Measurements from ENCODE around the gene FERD3L. TPM values are rescaled to one million over a fixed set of nuclear protein-coding genes. Genes with fewer than 3 reads are reported as not detected.

Gene FERD3L
- total RNA-seq, 1 donor from 2014 or later = not detected

DNA sequence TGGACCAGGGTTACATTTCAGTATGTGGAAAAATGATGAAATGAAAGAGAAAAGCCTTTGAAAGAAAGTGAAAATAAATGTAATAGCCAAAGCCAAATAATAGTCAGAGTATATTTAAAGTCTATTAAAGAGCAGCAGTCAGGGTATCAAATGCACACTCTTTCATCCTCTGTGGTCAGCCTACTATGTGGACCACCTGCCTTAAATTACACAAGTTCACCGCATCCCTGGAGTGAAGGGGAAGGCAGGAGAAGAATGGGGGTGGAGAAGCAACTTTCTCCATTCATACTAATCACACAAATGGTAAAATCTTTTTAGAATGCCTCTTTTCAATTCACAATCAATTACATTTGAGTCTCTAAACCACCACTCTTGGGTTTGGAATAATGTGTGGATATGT lies 43.7 kb downstream of the FERD3L start:
- H3K27me3 Mint-ChIP-seq = peaks cover 48% of the 10 kb centered on the region
- DNase-seq = no peak
- no peak for ATAC-seq (ENCODE audit: low read depth)
- H3K9me3 Mint-ChIP-seq = no peaks in the 10 kb centered on the region
- CTCF ChIA-PET = interaction anchor here (0.9 kb wide), 1 partner anchor 1332 kb away, joined by 3 read pairs; no protein-coding TSS in a partner anchor
- H3K4me1 Mint-ChIP-seq = peaks cover 11% of the 10 kb centered on the region
- POLR2A ChIA-PET = no interaction called here
- intact Hi-C loops (cut with micrococcal nuclease) = no loop called here
- TF ChIP-seq, protein P1, sequence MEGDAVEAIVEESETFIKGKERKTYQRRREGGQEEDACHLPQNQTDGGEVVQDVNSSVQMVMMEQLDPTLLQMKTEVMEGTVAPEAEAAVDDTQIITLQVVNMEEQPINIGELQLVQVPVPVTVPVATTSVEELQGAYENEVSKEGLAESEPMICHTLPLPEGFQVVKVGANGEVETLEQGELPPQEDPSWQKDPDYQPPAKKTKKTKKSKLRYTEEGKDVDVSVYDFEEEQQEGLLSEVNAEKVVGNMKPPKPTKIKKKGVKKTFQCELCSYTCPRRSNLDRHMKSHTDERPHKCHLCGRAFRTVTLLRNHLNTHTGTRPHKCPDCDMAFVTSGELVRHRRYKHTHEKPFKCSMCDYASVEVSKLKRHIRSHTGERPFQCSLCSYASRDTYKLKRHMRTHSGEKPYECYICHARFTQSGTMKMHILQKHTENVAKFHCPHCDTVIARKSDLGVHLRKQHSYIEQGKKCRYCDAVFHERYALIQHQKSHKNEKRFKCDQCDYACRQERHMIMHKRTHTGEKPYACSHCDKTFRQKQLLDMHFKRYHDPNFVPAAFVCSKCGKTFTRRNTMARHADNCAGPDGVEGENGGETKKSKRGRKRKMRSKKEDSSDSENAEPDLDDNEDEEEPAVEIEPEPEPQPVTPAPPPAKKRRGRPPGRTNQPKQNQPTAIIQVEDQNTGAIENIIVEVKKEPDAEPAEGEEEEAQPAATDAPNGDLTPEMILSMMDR (IDR thresholded peaks at IDR 0.05) = no peak
- H3K36me3 Mint-ChIP-seq (ENCODE audit: low read depth) = no peaks in the 10 kb centered on the region
- H3K4me3 Mint-ChIP-seq = no peak overlapping the region
- H3K27ac Mint-ChIP-seq = no peak overlapping the region

DNA sequence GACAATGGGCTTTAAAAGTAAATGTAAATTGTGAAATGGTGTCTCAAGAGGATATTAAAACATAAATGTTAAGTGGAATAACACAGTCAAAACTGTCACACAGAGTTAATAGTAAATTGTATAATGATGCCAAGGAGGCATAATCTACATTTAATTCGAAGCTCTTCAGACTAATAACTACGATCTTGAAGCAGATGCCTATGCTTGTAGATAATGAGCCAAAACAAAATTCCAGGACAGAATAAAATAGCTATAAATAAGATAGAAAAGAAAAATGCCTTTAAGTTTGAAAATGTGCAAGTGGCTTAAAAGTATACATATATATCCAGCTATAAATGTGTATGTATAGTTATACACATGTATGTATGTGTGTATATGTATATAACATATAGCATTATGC lies 45.3 kb downstream of the FERD3L start:
- no peak overlapping the region for H3K4me3 Mint-ChIP-seq
- no peak overlapping the region for H3K27ac Mint-ChIP-seq
- intact Hi-C loops (cut with micrococcal nuclease) = no loop called here
- ATAC-seq (ENCODE audit: low read depth) (no peak), DNase-seq (no peak)
- H3K27me3 Mint-ChIP-seq = peaks cover 40% of the 10 kb centered on the region
- TF ChIP-seq, protein P1 (IDR thresholded peaks at IDR 0.05) = no peak
- POLR2A ChIA-PET = no interaction called here
- CTCF ChIA-PET = no interaction called here
- peaks cover 1% of the 10 kb centered on the region for H3K4me1 Mint-ChIP-seq
- no peaks in the 10 kb centered on the region for H3K36me3 Mint-ChIP-seq (ENCODE audit: low read depth)
- no peaks in the 10 kb centered on the region for H3K9me3 Mint-ChIP-seq

DNA sequence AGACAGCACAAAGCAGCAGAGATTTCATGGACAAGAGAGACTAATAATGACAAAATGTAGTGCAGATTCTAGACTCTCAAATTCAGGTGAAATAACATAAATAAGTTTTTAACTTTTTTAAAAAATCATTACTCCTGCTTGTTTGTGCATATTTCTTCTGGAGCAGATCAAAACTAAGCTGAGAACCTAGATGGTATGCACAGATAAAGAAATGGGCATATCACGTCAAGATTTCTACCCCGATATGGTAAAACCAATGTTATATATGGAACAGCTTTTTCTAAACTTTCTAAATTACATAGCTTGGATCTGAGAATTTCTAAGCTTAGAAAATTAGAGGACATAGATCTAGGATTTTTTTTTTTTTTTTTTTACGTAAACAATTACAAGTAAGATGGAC lies 46.0 kb downstream of the FERD3L start:
- intact Hi-C loops (cut with micrococcal nuclease) = no loop called here
- no peak overlapping the region for H3K4me3 Mint-ChIP-seq
- H3K27me3 Mint-ChIP-seq = peaks cover 36% of the 10 kb centered on the region
- TF ChIP-seq, protein P1 (IDR thresholded peaks at IDR 0.05) = no peak
- CTCF ChIA-PET = no interaction called here
- no peak for ATAC-seq (ENCODE audit: low read depth)
- DNase-seq = no peak
- H3K36me3 Mint-ChIP-seq (ENCODE audit: low read depth) = no peaks in the 10 kb centered on the region
- POLR2A ChIA-PET = no interaction called here
- H3K4me1 Mint-ChIP-seq = no peaks in the 10 kb centered on the region
- no peaks in the 10 kb centered on the region for H3K9me3 Mint-ChIP-seq
- H3K27ac Mint-ChIP-seq = no peak overlapping the region

DNA sequence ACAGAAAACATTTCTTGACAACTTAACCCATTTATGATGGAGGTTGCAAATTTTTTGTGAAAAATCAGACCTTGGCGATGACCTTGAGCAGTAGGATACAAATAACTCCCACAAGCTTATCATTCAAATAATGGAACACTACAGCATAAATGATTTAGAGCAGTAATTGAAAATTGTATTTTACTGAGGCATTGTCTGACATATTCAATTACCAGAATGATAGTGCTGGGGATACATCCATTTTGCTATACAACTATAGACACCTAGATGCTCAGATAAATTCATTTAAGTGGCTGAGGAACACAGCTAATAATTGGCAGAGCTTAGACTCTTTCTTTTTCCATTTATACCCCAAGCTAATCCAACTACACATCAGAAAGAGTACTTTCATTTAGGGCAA lies 46.7 kb downstream of the FERD3L start:
- ATAC-seq (ENCODE audit: low read depth) = no peak
- H3K27ac Mint-ChIP-seq = no peak overlapping the region
- TF ChIP-seq, protein P1 (IDR thresholded peaks at IDR 0.05) = no peak
- no peak overlapping the region for H3K4me3 Mint-ChIP-seq
- DNase-seq = no peak
- H3K27me3 Mint-ChIP-seq = peaks cover 34% of the 10 kb centered on the region
- CTCF ChIA-PET = no interaction called here
- no peaks in the 10 kb centered on the region for H3K36me3 Mint-ChIP-seq (ENCODE audit: low read depth)
- H3K4me1 Mint-ChIP-seq = no peaks in the 10 kb centered on the region
- POLR2A ChIA-PET = no interaction called here
- no peaks in the 10 kb centered on the region for H3K9me3 Mint-ChIP-seq
- intact Hi-C loops (cut with micrococcal nuclease) = no loop called here

DNA sequence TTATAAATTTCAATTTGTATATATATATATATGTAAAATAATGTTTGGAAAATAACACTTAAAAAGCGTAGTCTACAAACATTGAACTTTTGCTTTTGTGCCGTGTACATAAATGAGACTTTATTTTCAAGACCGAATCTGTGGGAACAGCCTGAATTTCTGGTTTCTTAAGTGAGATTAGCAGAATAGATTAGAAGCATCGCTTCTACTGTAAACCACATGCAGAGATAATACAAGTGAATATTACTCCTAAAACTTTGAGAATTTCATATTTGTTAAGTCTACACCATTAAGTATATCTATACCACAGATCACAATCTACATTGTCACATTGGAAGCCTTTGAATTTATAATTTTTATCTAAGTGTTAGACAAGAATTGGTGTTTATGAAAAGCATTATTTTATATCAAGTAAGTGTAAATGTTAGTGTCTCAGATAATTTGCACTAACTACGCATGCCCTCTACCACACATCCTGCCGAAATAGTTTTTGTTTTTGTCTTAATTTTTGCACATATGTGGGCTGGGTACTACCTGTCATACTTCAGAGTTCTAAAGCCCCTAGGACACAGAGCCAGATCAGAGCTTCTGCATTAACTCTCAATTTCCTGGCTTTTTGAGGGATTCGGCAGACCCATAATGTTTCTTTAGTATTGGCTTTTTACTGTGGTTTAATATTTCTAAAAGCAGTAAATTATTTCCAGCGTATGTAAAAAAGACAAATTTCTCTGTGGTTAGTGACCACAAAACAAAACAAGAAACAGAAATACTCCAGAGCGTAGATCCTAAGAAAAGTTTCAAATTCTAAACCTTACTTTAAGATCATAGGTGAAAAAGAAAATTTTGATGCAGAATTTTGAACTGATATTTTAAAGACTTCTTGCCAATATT lies 47.8 kb downstream of the FERD3L start:
- ChIA-PET POLR2A (no interaction called here), CTCF (no interaction called here)
- no peak for DNase-seq
- no peak for ATAC-seq (ENCODE audit: low read depth)
- H3K27me3 Mint-ChIP-seq = peaks cover 29% of the 10 kb centered on the region
- no peaks in the 10 kb centered on the region for H3K36me3 Mint-ChIP-seq (ENCODE audit: low read depth)
- no peak overlapping the region for H3K27ac Mint-ChIP-seq
- no peak overlapping the region for H3K4me3 Mint-ChIP-seq
- TF ChIP-seq, protein P1 (IDR thresholded peaks at IDR 0.05) = no peak
- intact Hi-C loops (cut with micrococcal nuclease) = no loop called here
- no peaks in the 10 kb centered on the region for H3K9me3 Mint-ChIP-seq
- H3K4me1 Mint-ChIP-seq = no peaks in the 10 kb centered on the region

All from activated B cell treated with CpG ODN at 0.5 μM for 24 hours (primary cell).